ACC112 (cell line): Measurements from ENCODE around the gene UBFD1.
A peak's percentile ranks its signal among the peaks of the same experiment; 100 is the strongest.
"Not testable (repeated sequence)": the region's sequence is repeated elsewhere in the genome, so short reads cannot be mapped to it uniquely, and the experiment has no call there.

ENCODE experiments used
- H2AFZ ChIP-seq: fragments of 200-600 bp; sonication (generic); one replicate; pipeline ENCODE4 v1.6.0; 2017; ENCODE audit warnings: antibody characterized with exemption, low read length; ENCODE audit not compliant: unreplicated experiment
- H3K27ac ChIP-seq: fragments of 200-600 bp; sonication (generic); 2 replicates; pipeline ENCODE4 v1.5.1; 2014; ENCODE audit warnings: low read depth, mild to moderate bottlenecking, antibody characterized with exemption, low read length, moderate library complexity
- H3K27me3 ChIP-seq: fragments of 200-600 bp; sonication (generic); 2 replicates; pipeline ENCODE4 v1.6.1; 2014; ENCODE audit warnings: mild to moderate bottlenecking, antibody characterized with exemption, low read length, moderate library complexity, mixed read lengths; ENCODE audit not compliant: insufficient read depth
- H3K36me3 ChIP-seq: fragments of 200-600 bp; sonication (generic); 2 replicates; pipeline ENCODE4 v1.6.1; 2016; ENCODE audit warnings: mild to moderate bottlenecking, antibody characterized with exemption, low read length, moderate library complexity, mixed read lengths; ENCODE audit not compliant: insufficient read depth
- H3K4me1 ChIP-seq: fragments of 200-600 bp; sonication (generic); one replicate; pipeline ENCODE4 v1.6.1; 2016; ENCODE audit warnings: low read length, mixed read lengths; ENCODE audit not compliant: insufficient read depth, unreplicated experiment, control insufficient read depth
- H3K4me3 ChIP-seq: fragments of 200-600 bp; sonication (generic); 2 replicates; pipeline ENCODE4 v1.5.1; 2014; ENCODE audit warnings: mild to moderate bottlenecking, low read depth, low read length
- H3K79me2 ChIP-seq: fragments of 200-600 bp; sonication (generic); one replicate; pipeline ENCODE4 v1.6.0; 2016; ENCODE audit warnings: low read length; ENCODE audit not compliant: control insufficient read depth, unreplicated experiment, insufficient read depth

The UBFD1 gene

DNA sequence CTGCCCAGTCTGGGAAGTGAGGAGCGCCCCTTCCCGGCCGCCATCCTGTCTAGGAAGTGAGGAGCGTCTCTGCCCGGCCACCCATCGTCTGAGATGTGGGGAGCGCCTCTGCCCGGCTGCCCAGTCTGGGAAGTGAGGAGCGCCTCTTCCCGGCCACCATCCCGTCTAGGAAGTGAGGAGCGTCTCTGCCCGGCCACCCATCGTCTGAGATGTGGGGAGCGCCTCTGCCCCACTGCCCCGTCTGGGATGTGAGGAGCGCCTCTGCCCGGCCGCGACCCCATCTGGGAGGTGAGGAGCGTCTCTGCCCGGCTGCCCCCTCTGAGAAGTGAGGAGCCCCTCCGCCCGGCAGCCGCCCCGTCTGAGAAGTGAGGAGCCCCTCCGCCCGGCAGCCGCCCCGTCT is 25.7 kb downstream of the UBFD1 start:
- peaks cover 26% of the 10 kb centered on the region for H3K36me3 ChIP-seq
- peaks cover 18% of the 10 kb centered on the region for H3K79me2 ChIP-seq
- not testable (repeated sequence) for H3K4me3 ChIP-seq, H2AFZ ChIP-seq, H3K27ac ChIP-seq, H3K27me3 ChIP-seq
- H3K4me1 ChIP-seq = peaks cover 10% of the 10 kb centered on the region

DNA sequence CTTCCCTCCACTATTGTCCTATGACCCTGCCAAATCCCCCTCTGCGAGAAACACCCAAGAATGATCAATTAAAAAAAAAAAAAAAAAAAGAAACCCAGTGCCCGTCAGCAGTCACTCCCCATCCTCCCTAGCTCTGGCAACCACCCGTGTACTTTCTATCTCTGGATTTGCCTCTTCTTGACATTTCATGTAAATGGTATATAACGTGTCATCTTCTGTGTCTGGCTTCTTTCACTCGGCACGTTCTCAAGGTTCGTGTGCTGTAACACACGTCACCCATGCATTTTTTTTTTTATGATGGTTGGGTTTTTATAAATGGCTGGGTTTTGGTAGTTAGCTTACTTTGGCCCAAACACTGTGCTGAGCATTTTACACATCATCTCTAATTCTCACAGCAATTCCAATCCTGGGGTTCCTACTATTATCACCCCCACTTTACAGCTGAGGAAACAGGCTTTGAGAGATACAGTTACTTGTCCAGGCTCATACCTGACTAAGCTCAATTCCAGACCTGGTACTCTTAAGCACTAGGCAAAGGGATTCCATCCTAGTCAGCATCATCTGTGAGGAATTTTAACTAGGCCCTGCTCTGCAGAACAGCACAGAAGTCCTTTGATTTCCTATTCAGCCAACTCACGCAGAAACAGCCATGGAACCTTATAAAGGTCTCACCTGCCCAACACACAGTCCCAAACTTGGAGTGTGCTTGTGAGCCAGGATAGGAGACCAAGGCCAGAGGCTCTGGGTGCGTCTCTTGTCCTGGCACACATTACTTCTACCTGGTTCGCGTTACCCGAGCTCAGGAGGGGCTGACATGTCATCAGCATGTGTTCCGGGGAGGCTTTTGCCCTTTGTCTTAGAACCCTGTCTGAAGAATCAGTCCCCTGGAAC is 26.9 kb downstream of the UBFD1 start:
- Histone ChIP-seq H3K79me2 (peaks cover 30% of the 10 kb centered on the region), H3K27ac (no peak overlapping the region), H3K36me3 (peaks cover 26% of the 10 kb centered on the region), H3K4me3 (no peak overlapping the region), H3K4me1 (peaks cover 13% of the 10 kb centered on the region), H3K27me3 (no peaks in the 10 kb centered on the region), H2AFZ (no peak overlapping the region)

DNA sequence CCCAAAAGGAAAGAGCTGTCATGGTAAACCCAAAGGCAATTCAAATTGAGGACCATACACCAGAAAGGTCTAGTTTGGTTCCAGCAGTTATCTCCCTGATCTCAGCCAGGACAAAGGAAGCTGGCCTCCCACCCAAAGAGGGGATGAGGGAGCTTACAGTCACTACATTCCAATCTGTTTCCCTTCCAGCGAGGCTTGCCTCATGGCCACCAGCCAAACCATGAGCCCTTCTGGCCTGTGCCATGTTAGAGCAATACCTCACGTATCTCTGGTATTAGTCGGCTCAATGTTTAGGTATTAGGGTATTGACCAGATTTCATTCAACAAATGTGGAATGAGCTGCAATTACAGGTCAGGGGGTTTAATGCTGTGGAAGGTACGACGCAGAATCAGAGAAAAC is 30.2 kb downstream of the UBFD1 start:
- peaks cover 12% of the 10 kb centered on the region; the same call in 1 of the 2 replicates for H3K36me3 ChIP-seq
- peaks cover 60% of the 10 kb centered on the region for H3K79me2 ChIP-seq
- peaks cover 13% of the 10 kb centered on the region for H3K4me1 ChIP-seq
- H3K27ac ChIP-seq = peak overlapping the region; percentile 21
- H3K4me3 ChIP-seq = no peak overlapping the region
- no peak overlapping the region for H2AFZ ChIP-seq
- H3K27me3 ChIP-seq = no peaks in the 10 kb centered on the region

DNA sequence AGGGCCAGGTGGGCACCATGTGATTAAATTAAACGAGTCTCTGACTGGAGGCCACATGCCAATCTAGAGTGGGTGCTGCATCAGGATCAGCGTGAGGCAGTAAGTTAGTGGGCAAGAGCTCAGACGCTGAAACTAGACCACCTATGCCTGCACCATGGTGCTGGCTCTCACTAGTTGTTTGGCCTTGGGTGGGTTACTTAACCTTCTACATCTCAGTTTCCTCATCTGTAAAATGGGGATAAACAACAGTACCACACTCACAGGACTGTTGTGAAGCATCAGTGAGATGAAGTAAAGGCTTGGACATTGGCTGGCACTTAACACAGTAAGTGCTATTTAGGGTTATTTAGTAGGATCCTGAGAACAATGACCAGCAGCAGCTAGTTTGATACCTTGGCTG is 32.7 kb downstream of the UBFD1 start:
- Histone ChIP-seq H3K36me3 (peaks cover 16% of the 10 kb centered on the region; the same call in 1 of the 2 replicates), H3K4me3 (no peak overlapping the region), H3K27ac (no peak overlapping the region), H2AFZ (no peak overlapping the region), H3K27me3 (no peaks in the 10 kb centered on the region), H3K4me1 (peaks cover 20% of the 10 kb centered on the region), H3K79me2 (peaks cover 80% of the 10 kb centered on the region)

DNA sequence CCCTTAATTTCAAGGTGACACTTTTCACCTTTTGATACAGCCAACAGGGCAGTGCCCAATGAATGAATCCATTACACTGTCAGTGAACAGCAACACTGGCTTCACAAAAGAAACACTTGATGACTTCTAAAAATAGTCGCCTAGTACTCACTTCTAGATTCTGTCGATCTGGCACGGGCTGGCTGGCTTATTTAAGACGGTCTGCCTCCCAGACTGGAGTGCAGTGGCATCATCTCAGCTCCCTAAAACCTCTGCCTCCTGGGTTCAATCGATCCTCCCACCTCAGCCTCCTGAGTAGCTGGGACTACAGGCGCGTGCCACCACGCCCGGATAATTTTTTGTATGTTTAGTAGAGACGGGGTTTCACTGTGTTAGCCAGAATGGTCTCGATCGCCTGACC is 36.7 kb downstream of the UBFD1 start:
- H3K27ac ChIP-seq = no peak overlapping the region
- peaks cover 8% of the 10 kb centered on the region; the same call in 1 of the 2 replicates for H3K36me3 ChIP-seq
- peaks cover 64% of the 10 kb centered on the region for H3K79me2 ChIP-seq
- H3K27me3 ChIP-seq = no peaks in the 10 kb centered on the region
- no peak overlapping the region; the same call in 1 of the 2 replicates for H3K4me3 ChIP-seq
- H2AFZ ChIP-seq = no peak overlapping the region
- H3K4me1 ChIP-seq = peaks cover 7% of the 10 kb centered on the region

DNA sequence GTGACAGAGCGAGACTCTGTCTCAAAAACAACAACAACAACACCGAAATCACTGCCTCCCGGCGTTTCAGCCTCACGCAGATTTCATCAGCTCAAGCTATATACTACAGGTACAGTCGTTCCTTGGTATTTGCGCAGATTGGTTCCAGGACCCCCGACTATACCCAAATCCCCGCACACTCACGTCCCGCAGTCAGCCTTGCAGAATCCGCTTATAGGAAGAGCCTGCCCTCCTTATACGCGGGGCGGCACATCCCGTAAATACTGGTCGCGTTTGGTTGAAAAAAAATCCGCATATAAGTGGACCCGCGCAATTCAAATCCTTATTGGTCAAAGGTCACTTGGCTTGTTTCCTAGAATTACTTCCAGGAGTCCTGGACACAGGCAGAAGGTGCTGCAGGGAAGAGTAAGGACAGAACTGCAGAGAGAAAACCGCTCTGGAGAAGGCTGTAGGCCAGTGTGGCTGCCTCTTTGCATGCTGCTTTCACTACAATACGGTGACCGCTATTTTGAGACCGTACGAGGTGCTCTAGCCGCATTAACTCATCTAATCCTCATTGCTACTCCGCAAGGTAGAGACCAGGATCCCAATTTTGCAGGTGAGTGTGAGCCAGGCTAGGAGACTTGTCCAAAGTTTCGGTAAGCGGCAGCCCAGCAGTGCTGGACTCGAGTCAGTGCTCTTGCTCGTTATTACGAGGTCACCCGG is 37.9 kb downstream of the UBFD1 start:
- Histone ChIP-seq H3K79me2 (peaks cover 54% of the 10 kb centered on the region), H3K4me1 (peaks cover 7% of the 10 kb centered on the region), H3K4me3 (peak overlapping the region; percentile 97), H3K27me3 (no peaks in the 10 kb centered on the region), H2AFZ (peak overlapping the region; percentile 96), H3K27ac (no peak overlapping the region), H3K36me3 (peaks cover 4% of the 10 kb centered on the region; the same call in 1 of the 2 replicates)

DNA sequence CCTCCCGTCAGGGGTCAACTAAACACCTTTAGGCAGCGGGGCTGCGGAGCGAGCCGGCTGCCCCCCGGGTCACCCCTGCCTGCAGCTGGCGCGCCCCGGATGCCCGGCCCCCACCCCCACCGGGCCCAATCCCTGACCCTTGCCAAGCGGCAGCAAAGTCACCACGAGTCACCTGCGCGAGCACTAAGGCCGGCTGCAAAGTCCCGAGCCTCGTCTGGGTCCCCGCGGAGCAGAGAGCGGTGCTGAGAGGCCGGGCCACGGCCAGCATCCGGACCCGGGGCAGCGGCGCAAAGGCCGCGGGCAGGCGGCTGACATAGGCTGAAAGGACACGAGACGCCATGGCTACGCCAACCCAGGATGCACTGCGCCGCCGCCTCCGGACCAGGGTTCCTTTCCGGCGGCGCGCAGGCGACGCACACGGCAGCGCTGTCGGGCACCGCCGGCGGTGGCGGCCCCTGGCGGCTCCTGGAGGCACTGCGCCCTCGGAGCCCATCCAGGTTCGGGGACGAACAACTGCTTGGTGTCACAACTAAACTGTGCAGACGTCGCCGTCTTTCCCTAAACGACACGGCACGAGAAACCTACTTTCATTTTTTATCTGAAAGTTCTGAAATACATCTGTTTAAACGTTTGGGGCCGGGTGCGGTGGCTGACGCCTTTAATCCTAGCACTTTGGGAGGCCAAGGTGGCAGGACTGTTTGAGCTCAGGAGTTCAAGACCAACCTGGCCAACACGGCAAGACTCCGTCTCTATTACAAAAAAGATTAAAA is 38.6 kb downstream of the UBFD1 start, which contains the start of gene NDUFAB1:
NDUFAB1 (minus strand) TSS at position 366 of the 770 bp plus-strand sequence; CDS start at position 340, 26 bp downstream.
- H3K36me3 ChIP-seq = peaks cover 4% of the 10 kb centered on the region; the same call in 1 of the 2 replicates
- H3K79me2 ChIP-seq = peaks cover 47% of the 10 kb centered on the region
- no peaks in the 10 kb centered on the region for H3K27me3 ChIP-seq
- peak within 1 kb of the TSS; percentile 97 for H3K4me3 ChIP-seq
- H3K27ac ChIP-seq = peak within 1 kb of the TSS; percentile 49; the same call in 1 of the 2 replicates
- peaks cover 7% of the 10 kb centered on the region for H3K4me1 ChIP-seq
- H2AFZ ChIP-seq = peak within 1 kb of the TSS; percentile 96

DNA sequence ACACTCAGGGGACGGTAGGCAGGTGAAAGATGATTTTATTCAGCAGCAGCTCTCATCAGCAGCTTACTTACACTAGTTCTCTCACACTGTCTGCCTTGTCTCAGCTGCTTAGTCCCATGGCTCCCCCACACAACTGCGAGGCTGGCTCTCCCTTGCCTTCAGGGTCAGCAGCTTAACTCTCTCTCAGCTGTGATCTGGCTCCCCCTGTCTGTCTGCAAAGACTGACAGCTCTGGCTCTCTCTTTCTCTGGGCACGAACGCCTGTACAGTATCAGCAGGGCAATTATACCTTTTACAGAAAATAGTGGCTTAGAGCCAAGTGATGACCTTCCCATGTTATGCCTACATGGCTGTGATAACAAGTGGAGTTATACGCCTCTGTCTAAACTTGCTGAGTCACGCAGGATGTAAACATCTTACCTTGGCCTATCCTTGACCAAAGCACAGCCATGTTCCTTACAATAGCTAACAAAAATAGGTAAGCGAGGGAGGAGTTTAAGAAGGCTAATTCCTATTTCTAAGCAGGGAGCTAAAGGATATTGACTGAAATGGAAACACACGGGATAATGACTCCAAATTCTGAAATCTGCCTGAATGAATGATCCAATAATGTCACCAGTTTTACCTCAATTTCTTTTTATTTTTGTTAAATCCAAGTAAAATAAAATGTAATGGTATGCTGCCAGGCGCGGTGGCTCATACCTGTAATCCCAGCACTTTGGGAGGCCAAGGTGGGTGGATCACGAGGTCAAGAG is 39.7 kb downstream of the UBFD1 start:
- no peak overlapping the region for H3K27ac ChIP-seq
- H3K4me3 ChIP-seq = no peak overlapping the region
- H2AFZ ChIP-seq = peak overlapping the region; percentile 47
- no peaks in the 10 kb centered on the region for H3K27me3 ChIP-seq
- peaks cover 4% of the 10 kb centered on the region; the same call in 1 of the 2 replicates for H3K36me3 ChIP-seq
- H3K4me1 ChIP-seq = peaks cover 7% of the 10 kb centered on the region
- peaks cover 37% of the 10 kb centered on the region for H3K79me2 ChIP-seq

DNA sequence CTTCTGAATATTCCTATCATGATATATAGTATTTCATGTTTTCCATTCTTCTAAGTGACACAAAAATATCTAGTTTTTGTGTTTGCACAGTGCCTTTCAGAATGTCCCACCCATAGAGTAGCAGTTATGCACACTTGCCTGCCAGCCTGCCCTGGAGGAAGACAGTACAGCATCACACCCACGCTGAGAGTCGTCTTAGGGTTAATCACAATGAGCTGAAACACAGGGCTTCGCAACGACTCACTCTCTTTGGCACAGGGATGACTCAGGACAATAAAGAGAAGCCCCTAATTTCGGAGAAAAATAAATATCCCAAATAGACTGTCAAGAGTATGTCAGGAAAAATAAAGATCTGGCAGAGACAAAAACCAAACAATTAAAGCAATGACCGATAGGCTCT is 50.2 kb downstream of the UBFD1 start:
- no peaks in the 10 kb centered on the region for H3K79me2 ChIP-seq
- no peak overlapping the region for H2AFZ ChIP-seq
- H3K4me1 ChIP-seq = peaks cover 15% of the 10 kb centered on the region
- H3K27me3 ChIP-seq = no peaks in the 10 kb centered on the region
- peak overlapping the region; percentile 71 for H3K27ac ChIP-seq
- 0 out of 2 replicates have a peak, but pooled peaks cover 6% of the 10 kb centered on the region for H3K36me3 ChIP-seq
- H3K4me3 ChIP-seq = no peak overlapping the region
